Measurements from ENCODE around the gene CGB8.
"Not testable (repeated sequence)": the region's sequence is repeated elsewhere in the genome, so short reads cannot be mapped to it uniquely, and the experiment has no call there.

CGB8 gene

GRCh38 chr19:49081273-49081672, 32.4 kb upstream of the CGB8 start:
- Histone ChIP-seq H3K9ac (ENCODE audit: low read length) (no peak overlapping the region), H3K4me3 (ENCODE audit: low read depth, low read length) (no peak overlapping the region), H3K9me3 (ENCODE audit: control insufficient read depth, insufficient read depth, low read depth, low read length) (0 out of 2 replicates have a peak, but pooled peaks cover 5% of the 10 kb centered on the region), H3K27me3 (ENCODE audit: control insufficient read depth, insufficient read depth, low read length) (0 out of 2 replicates have a peak, but pooled peaks cover 3% of the 10 kb centered on the region), H3K36me3 (ENCODE audit: control insufficient read depth, insufficient read depth, low read length) (peaks cover 1% of the 10 kb centered on the region), H3K27ac (ENCODE audit: low read depth, low read length) (no peak overlapping the region), H3K4me1 (ENCODE audit: control insufficient read depth, insufficient read depth, low read length) (peaks cover 1% of the 10 kb centered on the region; the same call in 1 of the 2 replicates)

GRCh38 chr19:49080392-49080791, 31.5 kb upstream of the CGB8 start:
- Histone ChIP-seq H3K9ac (ENCODE audit: low read length) (no peak overlapping the region), H3K9me3 (ENCODE audit: control insufficient read depth, insufficient read depth, low read depth, low read length) (0 out of 2 replicates have a peak, but pooled peaks cover 5% of the 10 kb centered on the region), H3K36me3 (ENCODE audit: control insufficient read depth, insufficient read depth, low read length) (no peaks in the 10 kb centered on the region), H3K4me1 (ENCODE audit: control insufficient read depth, insufficient read depth, low read length) (no peaks in the 10 kb centered on the region), H3K27ac (ENCODE audit: low read depth, low read length) (no peak overlapping the region), H3K4me3 (ENCODE audit: low read depth, low read length) (no peak overlapping the region), H3K27me3 (ENCODE audit: control insufficient read depth, insufficient read depth, low read length) (0 out of 2 replicates have a peak, but pooled peaks cover 3% of the 10 kb centered on the region)

GRCh38 chr19:49074869-49075268, 26.0 kb upstream of the CGB8 start:
- H3K4me3 ChIP-seq (ENCODE audit: low read depth, low read length); H3K36me3 ChIP-seq (ENCODE audit: control insufficient read depth, insufficient read depth, low read length); H3K27ac ChIP-seq (ENCODE audit: low read depth, low read length); H3K4me1 ChIP-seq (ENCODE audit: control insufficient read depth, insufficient read depth, low read length); H3K9ac ChIP-seq (ENCODE audit: low read length); H3K9me3 ChIP-seq (ENCODE audit: control insufficient read depth, insufficient read depth, low read depth, low read length): not testable (repeated sequence)
- H3K27me3 ChIP-seq (ENCODE audit: control insufficient read depth, insufficient read depth, low read length), result peaks cover 49% of the 10 kb centered on the region

- H3K27ac ChIP-seq (ENCODE audit: low read depth, low read length), result no peak overlapping the region
- H3K9ac ChIP-seq (ENCODE audit: low read length), result no peak overlapping the region
- peaks cover 6% of the 10 kb centered on the region; the same call in 1 of the 2 replicates for H3K4me1 ChIP-seq (ENCODE audit: control insufficient read depth, insufficient read depth, low read length)
- no peaks in the 10 kb centered on the region for H3K36me3 ChIP-seq (ENCODE audit: control insufficient read depth, insufficient read depth, low read length)
- H3K9me3 ChIP-seq (ENCODE audit: control insufficient read depth, insufficient read depth, low read depth, low read length), result 0 out of 2 replicates have a peak, but pooled peaks cover 3% of the 10 kb centered on the region
- H3K27me3 ChIP-seq (ENCODE audit: control insufficient read depth, insufficient read depth, low read length), result peaks cover 60% of the 10 kb centered on the region
- H3K4me3 ChIP-seq (ENCODE audit: low read depth, low read length), result no peak overlapping the region
Observed at GRCh38 chr19:49073514-49074378, 24.8 kb upstream of the CGB8 start.

- H3K27ac ChIP-seq (ENCODE audit: low read depth, low read length), result no peak overlapping the region
- H3K4me1 ChIP-seq (ENCODE audit: control insufficient read depth, insufficient read depth, low read length), result peaks cover 6% of the 10 kb centered on the region; the same call in 1 of the 2 replicates
- H3K9me3 ChIP-seq (ENCODE audit: control insufficient read depth, insufficient read depth, low read depth, low read length), result 0 out of 2 replicates have a peak, but pooled peaks cover 3% of the 10 kb centered on the region
- no peak overlapping the region for H3K9ac ChIP-seq (ENCODE audit: low read length)
- peak overlapping the region; percentile 46; the same call in 1 of the 2 replicates for H3K4me3 ChIP-seq (ENCODE audit: low read depth, low read length)
- no peaks in the 10 kb centered on the region for H3K36me3 ChIP-seq (ENCODE audit: control insufficient read depth, insufficient read depth, low read length)
- H3K27me3 ChIP-seq (ENCODE audit: control insufficient read depth, insufficient read depth, low read length), result peaks cover 76% of the 10 kb centered on the region
Observed at GRCh38 chr19:49071860-49072547, 23.1 kb upstream of the CGB8 start.

- H3K4me1 ChIP-seq (ENCODE audit: control insufficient read depth, insufficient read depth, low read length), result peaks cover 16% of the 10 kb centered on the region
- no peaks in the 10 kb centered on the region for H3K36me3 ChIP-seq (ENCODE audit: control insufficient read depth, insufficient read depth, low read length)
- H3K27me3 ChIP-seq (ENCODE audit: control insufficient read depth, insufficient read depth, low read length), result peaks cover 92% of the 10 kb centered on the region
Observed at GRCh38 chr19:49070416-49070815, 21.5 kb upstream of the CGB8 start.

GRCh38 chr19:49069026-49069425, 20.1 kb upstream of the CGB8 start:
- no peak overlapping the region for H3K4me3 ChIP-seq (ENCODE audit: low read depth, low read length)
- peaks cover 87% of the 10 kb centered on the region for H3K27me3 ChIP-seq (ENCODE audit: control insufficient read depth, insufficient read depth, low read length)
- H3K27ac ChIP-seq (ENCODE audit: low read depth, low read length), result no peak overlapping the region
- peaks cover 25% of the 10 kb centered on the region for H3K4me1 ChIP-seq (ENCODE audit: control insufficient read depth, insufficient read depth, low read length)
- H3K9ac ChIP-seq (ENCODE audit: low read length), result no peak overlapping the region
- no peaks in the 10 kb centered on the region for H3K36me3 ChIP-seq (ENCODE audit: control insufficient read depth, insufficient read depth, low read length)
- H3K9me3 ChIP-seq (ENCODE audit: control insufficient read depth, insufficient read depth, low read depth, low read length), result 0 out of 2 replicates have a peak, but pooled peaks cover 3% of the 10 kb centered on the region

More at GRCh38 chr19:49070416-49070815, 21.5 kb upstream of the CGB8 start:
- no peak overlapping the region for H3K4me3 ChIP-seq (ENCODE audit: low read depth, low read length)
- H3K9me3 ChIP-seq (ENCODE audit: control insufficient read depth, insufficient read depth, low read depth, low read length), result 0 out of 2 replicates have a peak, but pooled peaks cover 3% of the 10 kb centered on the region
- no peak overlapping the region for H3K27ac ChIP-seq (ENCODE audit: low read depth, low read length)
- H3K9ac ChIP-seq (ENCODE audit: low read length), result no peak overlapping the region

GRCh38 chr19:49067554-49067953, 18.6 kb upstream of the CGB8 start:
- H3K27ac ChIP-seq (ENCODE audit: low read depth, low read length), result no peak overlapping the region
- H3K27me3 ChIP-seq (ENCODE audit: control insufficient read depth, insufficient read depth, low read length), result peaks cover 73% of the 10 kb centered on the region
- H3K36me3 ChIP-seq (ENCODE audit: control insufficient read depth, insufficient read depth, low read length), result no peaks in the 10 kb centered on the region
- H3K4me1 ChIP-seq (ENCODE audit: control insufficient read depth, insufficient read depth, low read length), result peaks cover 25% of the 10 kb centered on the region
- no peak overlapping the region for H3K4me3 ChIP-seq (ENCODE audit: low read depth, low read length)
- H3K9me3 ChIP-seq (ENCODE audit: control insufficient read depth, insufficient read depth, low read depth, low read length), result 0 out of 2 replicates have a peak, but pooled peaks cover 3% of the 10 kb centered on the region
- no peak overlapping the region for H3K9ac ChIP-seq (ENCODE audit: low read length)

GRCh38 chr19:49065905-49066512, 17.1 kb upstream of the CGB8 start:
- Histone ChIP-seq H3K36me3 (ENCODE audit: control insufficient read depth, insufficient read depth, low read length) (no peaks in the 10 kb centered on the region), H3K4me3 (ENCODE audit: low read depth, low read length) (peak overlapping the region; percentile 58; the same call in 1 of the 2 replicates), H3K27me3 (ENCODE audit: control insufficient read depth, insufficient read depth, low read length) (peaks cover 63% of the 10 kb centered on the region), H3K9ac (ENCODE audit: low read length) (no peak overlapping the region), H3K27ac (ENCODE audit: low read depth, low read length) (no peak overlapping the region), H3K4me1 (ENCODE audit: control insufficient read depth, insufficient read depth, low read length) (peaks cover 25% of the 10 kb centered on the region), H3K9me3 (ENCODE audit: control insufficient read depth, insufficient read depth, low read depth, low read length) (0 out of 2 replicates have a peak, but pooled peaks cover 3% of the 10 kb centered on the region)

GRCh38 chr19:49064768-49065611, 16.1 kb upstream of the CGB8 start, which contains the start of gene NTF4:
Gene NTF4 (minus strand): TSS chr19:49064818. CDS start chr19:49061997, 2,821 bp downstream.
- Histone ChIP-seq H3K36me3 (ENCODE audit: control insufficient read depth, insufficient read depth, low read length) (no peaks in the 10 kb centered on the region), H3K9me3 (ENCODE audit: control insufficient read depth, insufficient read depth, low read depth, low read length) (no peaks in the 10 kb centered on the region), H3K4me1 (ENCODE audit: control insufficient read depth, insufficient read depth, low read length) (peaks cover 25% of the 10 kb centered on the region), H3K27me3 (ENCODE audit: control insufficient read depth, insufficient read depth, low read length) (peaks cover 60% of the 10 kb centered on the region), H3K9ac (ENCODE audit: low read length) (peak within 1 kb of the TSS; percentile 7), H3K4me3 (ENCODE audit: low read depth, low read length) (peak within 1 kb of the TSS; percentile 58), H3K27ac (ENCODE audit: low read depth, low read length) (no peak within 1 kb of the TSS)

Data from HUES6 (cell line).